Measurements from ENCODE around the gene NACC2. TPM values are rescaled to one million over a fixed set of nuclear protein-coding genes. Genes with fewer than 3 reads are reported as not detected.

Gene NACC2
- total and polyA plus RNA-seq, 8 donors = 4.1 to 69.2 (median 10.0) TPM

- Histone ChIP-seq H3K4me1 (peaks cover 39 to 57% (median 47%) of the 10 kb centered on the region in 4 donors), H3K4me3 (peak overlapping the region in 3 of 4 donors; percentile 12 to 28 (median 20)), H3K27ac (peak overlapping the region in 4 of 5 donors; percentile 19 to 46 (median 36)), H3K36me3 (no peaks in the 10 kb centered on the region), H3K9me3 (no peaks in the 10 kb centered on the region), H3K27me3 (peaks cover 0 to 45% (median 5%) of the 10 kb centered on the region in 3 donors)
- intact Hi-C loops (cut with DNase I; ENCODE audit: low total_unique reads) = no loop called here
- TF ChIP-seq CTCF (IDR thresholded peaks at IDR 0.05) (no peak), POLR2AphosphoS5 (IDR thresholded peaks at IDR 0.05) (no peak), EP300 (IDR thresholded peaks at IDR 0.05) (no peak), POLR2A (IDR thresholded peaks at IDR 0.05) (no peak)
- DNase-seq = peak; percentile 70 to 76
- WGBS, 5 donors = 13 to 44% (median 21%) methylated on average over 19 to 36 of the region's 36 CpGs
These were observed 105.2 kb downstream of the NACC2 start for GRCh38 chr9:135989722-135990467.

GRCh38 chr9:135989157-135989556 is 105.9 kb downstream of the NACC2 start:
- peaks cover 39 to 50% (median 45%) of the 10 kb centered on the region in 4 donors for H3K4me1 ChIP-seq
- no peaks in the 10 kb centered on the region for H3K36me3 ChIP-seq
- H3K9me3 ChIP-seq = no peaks in the 10 kb centered on the region
- no peak overlapping the region for H3K27ac ChIP-seq
- H3K4me3 ChIP-seq = no peak overlapping the region
- H3K27me3 ChIP-seq = peaks cover 0 to 52% (median 5%) of the 10 kb centered on the region in 3 donors
- no peak for DNase-seq
- intact Hi-C loops (cut with DNase I; ENCODE audit: low total_unique reads) = no loop called here
- WGBS, 5 donors = 80 to 94% (median 89%) methylated on average over 3 to 8 of the region's 8 CpGs
- TF ChIP-seq POLR2AphosphoS5 (IDR thresholded peaks at IDR 0.05) (no peak), CTCF (IDR thresholded peaks at IDR 0.05) (no peak), EP300 (IDR thresholded peaks at IDR 0.05) (no peak), POLR2A (IDR thresholded peaks at IDR 0.05) (no peak)

- intact Hi-C loops (cut with DNase I; ENCODE audit: low total_unique reads) = no loop called here
- 87 to 94% (median 90%) methylated on average over 10 to 17 of the region's 17 CpGs for WGBS, 5 donors
- no peak for TF ChIP-seq POLR2AphosphoS5 (IDR thresholded peaks at IDR 0.05)
- TF ChIP-seq POLR2A (IDR thresholded peaks at IDR 0.05) = no peak
- TF ChIP-seq CTCF (IDR thresholded peaks at IDR 0.05) = no peak
- TF ChIP-seq EP300 (IDR thresholded peaks at IDR 0.05) = no peak
These were observed 106.6 kb downstream of the NACC2 start for GRCh38 chr9:135988493-135988892.

GRCh38 chr9:135987838-135988404 is 107.2 kb downstream of the NACC2 start:
- Histone ChIP-seq H3K36me3 (no peaks in the 10 kb centered on the region), H3K27ac (no peak overlapping the region), H3K9me3 (no peaks in the 10 kb centered on the region), H3K4me3 (no peak overlapping the region), H3K27me3 (peaks cover 0 to 60% (median 5%) of the 10 kb centered on the region in 3 donors), H3K4me1 (peaks cover 33 to 38% (median 34%) of the 10 kb centered on the region in 4 donors)
- intact Hi-C loops (cut with DNase I; ENCODE audit: low total_unique reads) = no loop called here
- DNase-seq = no peak
- no peak for TF ChIP-seq POLR2A (IDR thresholded peaks at IDR 0.05)
- TF ChIP-seq CTCF (IDR thresholded peaks at IDR 0.05) = no peak
- TF ChIP-seq POLR2AphosphoS5 (IDR thresholded peaks at IDR 0.05) = no peak
- TF ChIP-seq EP300 (IDR thresholded peaks at IDR 0.05) = no peak
- WGBS, 5 donors = 86 to 93% (median 88%) methylated on average over 10 to 16 of the region's 16 CpGs

More at GRCh38 chr9:135988493-135988892, 106.6 kb downstream of the NACC2 start:
- no peak overlapping the region for H3K27ac ChIP-seq
- H3K9me3 ChIP-seq = no peaks in the 10 kb centered on the region
- peaks cover 0 to 59% (median 5%) of the 10 kb centered on the region in 3 donors for H3K27me3 ChIP-seq
- no peak overlapping the region for H3K4me3 ChIP-seq
- no peak for DNase-seq
- H3K4me1 ChIP-seq = peaks cover 39 to 43% (median 39%) of the 10 kb centered on the region in 4 donors
- no peaks in the 10 kb centered on the region for H3K36me3 ChIP-seq
